Activated T-helper 1 cell treated with anti-CD3 and anti-CD28 coated beads, Interleukin-12 subunit alpha, Interleukin-12 subunit beta, Interleukin-2, Interleukin-4 antibody, amounts not matched to agents 30 ng/mL and 10 ng/mL and 1 ng/mL, durations not matched to agents 14 hours and 24 hours and 36 hours (primary cell): Measurements from ENCODE around the gene TMED3. TPM values are rescaled to one million over a fixed set of nuclear protein-coding genes. Genes with fewer than 3 reads are reported as not detected.

Experiments used
- DNase-seq: peaks from one replicate; pipeline ENCODE4 v3.0.0; 2021; ENCODE audit warnings: low spot score
- H3K27ac Mint-ChIP-seq: one replicate; pipeline ENCODE4 v1.8.0; 2021; ENCODE audit warnings: mild to moderate bottlenecking, mixed read lengths
- H3K27me3 Mint-ChIP-seq: one replicate; pipeline ENCODE4 v1.8.0; 2022; ENCODE audit warnings: mild to moderate bottlenecking, moderate library complexity, mixed read lengths; ENCODE audit not compliant: insufficient read depth
- H3K36me3 Mint-ChIP-seq: one replicate; pipeline ENCODE4 v1.8.0; 2021; ENCODE audit warnings: low read depth, mixed read lengths
- H3K4me1 Mint-ChIP-seq: one replicate; pipeline ENCODE4 v1.8.0; 2021; ENCODE audit warnings: low read depth, mixed read lengths
- H3K4me3 Mint-ChIP-seq: one replicate; pipeline ENCODE4 v1.8.0; 2021; ENCODE audit warnings: mild to moderate bottlenecking, moderate library complexity, mixed read lengths
- H3K9me3 Mint-ChIP-seq: one replicate; pipeline ENCODE4 v1.8.0; 2021; ENCODE audit warnings: mixed read lengths
- intact Hi-C: fragments of 100-400 bp; cut with micrococcal nuclease; formaldehyde crosslinking; loops from one replicate; pipeline ENCODE4 v1.15.1; 2024
- total RNA-seq: library from RNA; stranded (reverse); gene quantifications from 2 replicates; pipeline ENCODE4 v1.2.3, GENCODE V29; 2022

Gene TMED3
- total RNA-seq, 1 donor from 2014 or later = 60.8 TPM

- intact Hi-C loops = no loop called here
- Mint-ChIP-seq H3K36me3 (peaks cover 14% of the 10 kb centered on the region), H3K27me3 (no peaks in the 10 kb centered on the region), H3K27ac (peak overlapping the region; percentile 63), H3K4me3 (no peak overlapping the region), H3K4me1 (no peaks in the 10 kb centered on the region), H3K9me3 (no peaks in the 10 kb centered on the region)
- DNase-seq = no peak
Observed at GRCh38 chr15:79329171-79329611, 18.3 kb downstream of the TMED3 start.

DNA sequence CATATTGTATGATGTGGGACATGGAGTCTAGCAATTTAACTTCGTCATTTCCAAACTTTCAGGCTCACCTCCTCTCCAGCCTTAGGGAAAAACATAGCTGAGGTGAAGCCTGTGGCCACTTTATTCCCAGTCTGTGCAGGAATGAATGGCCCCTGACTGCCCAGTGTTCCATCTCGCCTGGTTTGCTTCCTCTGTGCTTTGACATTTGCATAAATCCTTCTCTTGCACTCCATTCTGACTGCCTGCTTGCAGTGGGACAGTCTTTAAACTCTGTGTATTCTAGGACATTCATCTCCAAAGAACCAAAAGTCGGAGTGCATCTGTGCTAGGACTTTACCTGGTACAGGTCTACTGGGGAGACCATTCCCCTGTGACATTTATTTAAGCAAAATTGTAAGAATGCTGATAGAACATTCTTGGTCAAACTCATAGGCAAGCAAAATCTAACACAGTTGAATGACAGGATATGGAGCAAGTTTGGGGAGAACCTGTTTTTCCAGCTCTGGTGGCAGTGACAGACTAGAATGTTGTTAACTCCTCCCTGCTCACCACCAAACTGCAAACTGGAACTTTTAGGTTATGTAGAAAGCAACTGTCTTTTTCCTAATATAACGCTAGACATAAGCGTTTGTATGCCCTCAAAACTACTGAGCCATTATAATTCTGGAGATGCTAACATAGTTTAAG is 22.1 kb downstream of the TMED3 start:
- intact Hi-C loops = no loop called here
- no peak for DNase-seq
- Mint-ChIP-seq H3K9me3 (no peaks in the 10 kb centered on the region), H3K36me3 (peaks cover under 1% of the 10 kb centered on the region), H3K27ac (no peak overlapping the region), H3K4me3 (no peak overlapping the region), H3K27me3 (no peaks in the 10 kb centered on the region), H3K4me1 (no peaks in the 10 kb centered on the region)

GRCh38 chr15:79337591-79337990 is 26.7 kb downstream of the TMED3 start:
- intact Hi-C loops = no loop called here
- Mint-ChIP-seq H3K4me1 (no peaks in the 10 kb centered on the region), H3K36me3 (no peaks in the 10 kb centered on the region), H3K27me3 (no peaks in the 10 kb centered on the region), H3K9me3 (no peaks in the 10 kb centered on the region), H3K4me3 (no peak overlapping the region), H3K27ac (no peak overlapping the region)
- no peak for DNase-seq

DNA sequence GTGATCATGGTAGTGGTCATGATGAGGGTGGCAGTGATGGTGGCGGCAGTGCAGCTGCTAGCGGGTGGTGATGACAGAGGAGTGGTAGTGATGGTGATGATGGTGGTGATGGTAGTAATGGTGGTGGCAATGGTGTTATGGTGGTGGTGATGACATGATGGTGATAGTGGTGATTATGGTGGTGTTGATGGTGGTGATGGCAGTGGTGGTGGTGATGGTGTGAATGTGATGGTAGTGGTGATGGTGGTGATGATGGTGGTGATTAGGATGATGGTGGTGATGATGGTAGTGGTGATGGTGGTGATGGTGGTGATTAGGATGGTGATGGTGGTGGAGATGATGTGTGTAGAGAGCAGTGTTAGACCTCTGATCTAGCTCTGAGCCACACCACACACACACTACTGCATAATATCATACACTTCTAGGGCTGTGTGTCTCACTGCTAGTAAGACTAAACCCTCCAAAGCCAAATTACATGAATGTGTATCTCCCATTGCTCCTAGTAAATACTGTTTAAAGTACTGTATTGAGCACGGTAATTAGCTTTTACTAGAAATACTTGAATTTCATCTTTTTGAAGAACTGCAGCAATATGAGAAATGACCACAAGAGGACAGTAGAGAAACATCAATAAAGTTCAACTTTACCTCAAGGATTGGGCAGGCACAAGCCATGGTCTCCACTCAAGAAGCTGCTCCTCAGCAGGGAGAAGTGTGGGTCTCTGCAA is 28.8 kb downstream of the TMED3 start:
- no peaks in the 10 kb centered on the region for H3K9me3 Mint-ChIP-seq
- intact Hi-C loops = loop anchor here (1.0 kb wide), 3 partner anchors 257 to 654 kb away; no protein-coding TSS in a partner anchor
- DNase-seq = no peak
- H3K27me3 Mint-ChIP-seq = no peaks in the 10 kb centered on the region
- H3K36me3 Mint-ChIP-seq = no peaks in the 10 kb centered on the region
- no peak overlapping the region for H3K27ac Mint-ChIP-seq
- no peak overlapping the region for H3K4me3 Mint-ChIP-seq
- H3K4me1 Mint-ChIP-seq = no peaks in the 10 kb centered on the region

- H3K4me3 Mint-ChIP-seq = no peak overlapping the region
- H3K27ac Mint-ChIP-seq = no peak overlapping the region
- no peaks in the 10 kb centered on the region for H3K27me3 Mint-ChIP-seq
- no peaks in the 10 kb centered on the region for H3K36me3 Mint-ChIP-seq
- intact Hi-C loops = loop anchor here (1.0 kb wide), 3 partner anchors 256 to 653 kb away; no protein-coding TSS in a partner anchor
- H3K4me1 Mint-ChIP-seq = no peaks in the 10 kb centered on the region
- no peak for DNase-seq
- no peaks in the 10 kb centered on the region for H3K9me3 Mint-ChIP-seq
Observed at GRCh38 chr15:79340315-79340602, 29.3 kb downstream of the TMED3 start.

- no peaks in the 10 kb centered on the region for H3K9me3 Mint-ChIP-seq
- H3K4me3 Mint-ChIP-seq = no peak overlapping the region
- H3K4me1 Mint-ChIP-seq = no peaks in the 10 kb centered on the region
- intact Hi-C loops = no loop called here
- DNase-seq = no peak
- no peak overlapping the region for H3K27ac Mint-ChIP-seq
- H3K27me3 Mint-ChIP-seq = no peaks in the 10 kb centered on the region
- no peaks in the 10 kb centered on the region for H3K36me3 Mint-ChIP-seq
Observed at GRCh38 chr15:79341396-79341795, 30.5 kb downstream of the TMED3 start.

- Mint-ChIP-seq H3K9me3 (no peaks in the 10 kb centered on the region), H3K4me1 (no peaks in the 10 kb centered on the region), H3K36me3 (no peaks in the 10 kb centered on the region), H3K4me3 (no peak overlapping the region), H3K27ac (no peak overlapping the region), H3K27me3 (peaks cover 3% of the 10 kb centered on the region)
- intact Hi-C loops = no loop called here
- no peak for DNase-seq
Observed at GRCh38 chr15:79349525-79349924, 38.6 kb downstream of the TMED3 start.

DNA sequence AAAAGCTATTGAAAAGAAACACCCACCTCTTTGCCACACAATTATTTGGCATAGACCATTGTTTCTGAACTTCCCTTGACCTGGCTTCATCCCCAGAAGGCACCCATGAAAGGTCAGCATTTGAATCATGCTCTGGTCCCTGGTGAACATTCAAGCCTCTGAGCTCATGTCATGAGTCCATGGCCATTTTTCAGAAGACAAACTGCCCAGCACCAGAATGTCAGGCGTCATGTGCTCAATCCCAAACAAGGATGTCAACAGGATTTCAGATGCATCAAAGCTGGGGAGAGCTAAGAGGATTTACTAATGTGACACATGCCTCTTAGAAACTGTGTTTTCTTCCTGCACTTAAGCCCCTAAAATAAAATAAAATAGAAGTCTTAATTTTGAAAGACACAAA is 41.3 kb downstream of the TMED3 start:
- Mint-ChIP-seq H3K36me3 (no peaks in the 10 kb centered on the region), H3K9me3 (no peaks in the 10 kb centered on the region), H3K4me1 (no peaks in the 10 kb centered on the region), H3K27ac (no peak overlapping the region), H3K4me3 (no peak overlapping the region), H3K27me3 (peaks cover 3% of the 10 kb centered on the region)
- DNase-seq = no peak
- intact Hi-C loops = no loop called here

DNA sequence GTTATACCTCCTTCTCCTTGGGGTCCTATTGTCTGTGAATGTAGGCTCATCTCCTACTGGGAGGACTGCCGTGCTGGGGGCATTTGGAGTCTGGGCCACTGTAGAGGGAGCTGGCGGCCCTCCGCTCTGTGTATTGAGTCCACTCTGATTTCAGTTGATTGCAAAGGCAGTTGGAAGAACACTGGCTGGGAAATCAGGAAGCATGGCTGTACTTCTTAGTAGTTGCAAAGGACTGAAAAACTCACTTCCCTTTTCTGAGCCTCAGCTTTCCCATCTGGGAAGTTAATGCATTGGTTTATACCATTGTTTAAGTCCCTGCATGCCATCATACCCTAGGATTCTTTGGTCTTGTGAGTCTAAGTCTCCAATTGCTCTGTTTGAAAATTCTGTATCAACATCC is 46.7 kb downstream of the TMED3 start:
- Mint-ChIP-seq H3K36me3 (no peaks in the 10 kb centered on the region), H3K4me3 (no peak overlapping the region), H3K9me3 (no peaks in the 10 kb centered on the region), H3K4me1 (no peaks in the 10 kb centered on the region), H3K27ac (no peak overlapping the region), H3K27me3 (peaks cover 3% of the 10 kb centered on the region)
- no peak for DNase-seq
- intact Hi-C loops = no loop called here

DNA sequence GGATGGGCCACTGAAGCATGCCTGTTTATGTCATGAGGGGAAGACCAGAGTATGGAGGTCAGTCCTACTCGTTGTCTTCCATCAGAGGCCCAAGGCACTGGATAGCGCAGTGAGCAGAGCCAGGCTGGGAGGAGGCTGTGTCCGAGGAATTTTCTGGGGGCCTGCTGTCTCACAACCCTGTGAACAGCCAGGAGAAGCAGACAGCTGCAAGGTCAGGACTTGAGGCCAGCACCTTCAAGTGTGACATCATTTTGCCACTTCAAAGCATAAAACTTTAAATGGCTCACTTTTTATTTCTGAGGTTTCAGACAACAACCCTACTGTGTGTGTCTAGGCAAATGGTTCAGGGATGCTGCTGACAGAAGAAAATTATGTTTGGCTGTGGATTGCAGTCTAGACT is 47.2 kb downstream of the TMED3 start:
- H3K27me3 Mint-ChIP-seq = peaks cover 3% of the 10 kb centered on the region
- H3K27ac Mint-ChIP-seq = no peak overlapping the region
- H3K4me3 Mint-ChIP-seq = no peak overlapping the region
- intact Hi-C loops = no loop called here
- no peaks in the 10 kb centered on the region for H3K36me3 Mint-ChIP-seq
- DNase-seq = no peak
- no peaks in the 10 kb centered on the region for H3K4me1 Mint-ChIP-seq
- H3K9me3 Mint-ChIP-seq = no peaks in the 10 kb centered on the region

DNA sequence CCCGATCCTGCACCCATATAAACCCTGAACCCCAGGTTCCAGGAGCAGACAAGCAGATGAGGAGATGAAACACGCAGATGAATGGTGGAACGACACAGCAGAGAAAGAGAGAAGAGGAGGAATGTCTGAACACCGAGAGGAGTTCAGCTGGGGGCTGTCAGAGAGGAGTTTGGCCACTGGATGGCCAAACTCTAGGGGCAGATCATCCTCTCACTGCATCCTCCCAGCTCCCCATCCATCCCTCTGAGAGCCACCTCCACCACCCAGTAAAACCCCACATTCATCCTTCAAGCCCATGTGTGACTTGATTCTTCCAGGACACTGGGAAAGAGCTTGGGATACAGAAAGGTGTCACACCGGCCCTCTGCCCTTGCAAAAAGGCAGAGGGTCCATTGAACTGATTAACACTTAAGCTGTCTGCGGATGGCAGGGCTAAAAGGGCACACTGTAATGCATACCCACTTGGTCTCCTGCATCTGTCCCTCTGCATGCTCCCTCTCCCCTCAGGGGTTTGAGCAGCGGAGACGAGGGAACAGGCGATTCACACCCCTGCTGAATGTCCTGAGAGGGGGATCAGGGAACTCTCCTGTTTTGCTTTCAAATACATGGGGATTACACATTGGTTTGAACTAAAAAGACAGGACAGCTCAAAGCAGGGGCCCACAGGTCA is 53.8 kb downstream of the TMED3 start:
- Mint-ChIP-seq H3K36me3 (no peaks in the 10 kb centered on the region), H3K9me3 (no peaks in the 10 kb centered on the region), H3K27me3 (no peaks in the 10 kb centered on the region), H3K4me1 (no peaks in the 10 kb centered on the region), H3K4me3 (no peak overlapping the region), H3K27ac (no peak overlapping the region)
- intact Hi-C loops = no loop called here
- no peak for DNase-seq

- intact Hi-C loops = no loop called here
- no peaks in the 10 kb centered on the region for H3K4me1 Mint-ChIP-seq
- no peaks in the 10 kb centered on the region for H3K27me3 Mint-ChIP-seq
- DNase-seq = no peak
- H3K9me3 Mint-ChIP-seq = no peaks in the 10 kb centered on the region
- H3K36me3 Mint-ChIP-seq = no peaks in the 10 kb centered on the region
- H3K27ac Mint-ChIP-seq = no peak overlapping the region
- H3K4me3 Mint-ChIP-seq = no peak overlapping the region
Observed at GRCh38 chr15:79365765-79366164, 54.9 kb downstream of the TMED3 start.

- Mint-ChIP-seq H3K27me3 (no peaks in the 10 kb centered on the region), H3K4me1 (no peaks in the 10 kb centered on the region), H3K4me3 (no peak overlapping the region), H3K36me3 (no peaks in the 10 kb centered on the region), H3K27ac (no peak overlapping the region), H3K9me3 (no peaks in the 10 kb centered on the region)
- DNase-seq = no peak
- intact Hi-C loops = no loop called here
Observed at GRCh38 chr15:79366691-79367090, 55.8 kb downstream of the TMED3 start.
